NCI-H2227 treated with DMSO at 0.1 percent for 48 hours (cell line): ENCODE results near the gene DUOXA2.
A peak's percentile ranks its signal among the peaks of the same experiment; 100 is the strongest.
"Not testable (repeated sequence)": the region's sequence is repeated elsewhere in the genome, so short reads cannot be mapped to it uniquely, and the experiment has no call there.

ENCODE experiments used
- DNase-seq: peaks from one replicate; lab custom pipeline; 2025; lab: John Stamatoyannopoulos, UW

DUOXA2 gene

GRCh38 chr15:45117308-45118130 is 3.4 kb downstream of the DUOXA2 start:
- DNase-seq: no peak

DNA sequence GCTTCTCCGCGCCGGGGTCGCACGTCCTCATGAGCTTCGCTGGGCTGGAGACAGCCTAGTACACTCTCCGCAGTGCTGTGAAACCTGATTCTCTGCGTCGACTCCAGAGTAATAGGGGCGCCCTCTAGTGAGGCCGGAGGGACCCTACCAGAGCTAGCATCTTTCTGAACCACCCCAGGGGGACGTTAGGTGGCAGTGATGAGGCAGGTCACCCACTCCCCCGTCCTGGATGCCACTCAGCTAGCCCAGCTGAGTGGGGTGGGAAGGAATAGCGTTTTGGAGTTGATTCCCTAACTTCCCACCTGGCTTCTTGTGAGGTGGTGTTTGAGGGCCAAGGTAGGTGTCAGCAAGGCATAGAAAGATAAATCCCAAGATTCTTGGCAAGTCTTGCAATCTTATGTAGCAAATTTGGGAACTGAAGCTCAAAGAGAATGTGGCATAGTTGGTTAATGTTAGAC is 4.0 kb downstream of the DUOXA2 start:
- DNase-seq: peak; percentile 75

- no peak for DNase-seq
These were observed 4.9 kb downstream of the DUOXA2 start for GRCh38 chr15:45118996-45119395.

- DNase-seq: no peak
These were observed 6.2 kb downstream of the DUOXA2 start for GRCh38 chr15:45120081-45120972.

DNA sequence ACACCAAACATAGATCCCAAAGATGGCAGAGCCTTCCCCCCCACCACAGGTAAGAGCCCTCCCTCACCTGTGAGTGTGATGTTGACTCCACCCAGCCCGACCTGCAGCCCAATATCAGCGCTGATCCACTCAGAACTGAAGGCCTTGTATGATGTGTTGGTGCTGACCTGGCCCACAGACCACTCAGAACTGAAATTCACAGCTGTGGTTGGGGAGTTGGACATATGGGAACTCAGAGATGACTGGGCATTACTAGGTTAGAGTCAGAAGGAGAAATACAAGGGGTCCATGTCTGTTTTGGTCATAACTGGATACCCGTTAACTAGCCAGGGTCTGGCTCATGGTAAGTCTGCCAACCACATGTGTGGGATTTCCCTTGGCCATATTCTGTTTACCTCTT is 6.9 kb downstream of the DUOXA2 start:
- DNase-seq: no peak

GRCh38 chr15:45121706-45122417 is 7.7 kb downstream of the DUOXA2 start:
- no peak for DNase-seq

GRCh38 chr15:45122719-45123118 is 8.6 kb downstream of the DUOXA2 start:
- no peak for DNase-seq

DNA sequence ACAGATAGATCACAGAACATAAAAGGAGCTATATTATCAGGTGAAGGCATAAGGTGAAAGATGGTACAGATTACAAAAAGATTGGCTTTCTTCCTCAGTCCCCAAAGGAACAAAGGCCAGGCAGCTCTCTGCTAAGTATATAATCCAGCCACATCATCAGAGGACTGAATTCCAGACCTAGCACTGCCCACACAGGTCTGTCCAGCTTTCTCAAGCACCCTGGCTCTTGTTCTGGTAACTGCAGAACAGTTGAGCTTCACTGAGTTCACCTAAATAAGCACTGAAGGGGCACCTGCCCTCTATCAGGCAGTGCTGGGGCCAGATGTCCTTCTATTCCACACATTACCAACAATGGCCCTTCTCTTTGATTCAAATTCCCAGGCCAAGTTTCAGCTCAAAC is 9.3 kb downstream of the DUOXA2 start:
- no peak for DNase-seq

- no peak for DNase-seq
These were observed 12.5 kb downstream of the DUOXA2 start for GRCh38 chr15:45126535-45127158.

GRCh38 chr15:45128971-45129639 is 15.0 kb downstream of the DUOXA2 start:
- no peak for DNase-seq

- DNase-seq: no peak
These were observed 15.6 kb downstream of the DUOXA2 start, which contains the start of the genes DUOX1 and DUOXA1 for GRCh38 chr15:45129651-45130129. DUOX1 (plus strand) TSS chr15:45129994; CDS start chr15:45131967, 1,973 bp downstream. DUOXA1 (minus strand) TSS chr15:45129879; CDS start chr15:45123014, 6,865 bp downstream.

DNA sequence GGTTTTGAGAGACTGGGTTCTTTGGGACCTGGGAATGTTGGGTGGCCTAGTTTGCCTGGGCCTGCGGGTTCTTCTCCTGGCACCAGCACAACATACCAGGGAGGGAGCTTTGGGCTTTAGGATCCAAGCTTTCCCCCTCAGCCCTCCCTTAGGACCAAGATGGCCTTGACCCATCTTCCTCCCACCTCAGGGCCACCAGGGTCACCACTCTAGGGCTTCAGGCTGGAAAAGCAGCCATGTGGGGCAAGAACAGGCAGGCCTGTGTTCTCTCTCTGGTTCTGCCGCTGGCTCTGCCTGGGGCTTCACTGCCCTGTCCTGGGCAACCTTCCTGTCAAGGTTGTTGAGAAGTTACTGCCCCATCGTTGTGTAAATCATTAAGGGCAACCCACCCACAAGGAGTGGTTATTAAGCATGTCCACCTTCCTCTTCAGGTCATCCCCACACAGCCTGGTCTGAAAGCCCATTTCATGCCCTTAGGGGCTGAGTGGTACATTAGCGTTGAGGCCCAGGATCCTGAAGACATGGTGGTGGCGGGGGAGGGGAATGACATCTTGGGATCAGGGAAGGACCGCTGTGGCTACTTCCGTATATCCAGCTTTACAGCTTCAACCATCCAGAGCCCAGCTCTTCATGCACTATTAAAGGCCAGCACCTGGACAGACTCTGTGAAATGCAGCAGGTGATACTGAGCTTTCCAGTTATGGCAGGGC is 16.3 kb downstream of the DUOXA2 start:
- no peak for DNase-seq

DNA sequence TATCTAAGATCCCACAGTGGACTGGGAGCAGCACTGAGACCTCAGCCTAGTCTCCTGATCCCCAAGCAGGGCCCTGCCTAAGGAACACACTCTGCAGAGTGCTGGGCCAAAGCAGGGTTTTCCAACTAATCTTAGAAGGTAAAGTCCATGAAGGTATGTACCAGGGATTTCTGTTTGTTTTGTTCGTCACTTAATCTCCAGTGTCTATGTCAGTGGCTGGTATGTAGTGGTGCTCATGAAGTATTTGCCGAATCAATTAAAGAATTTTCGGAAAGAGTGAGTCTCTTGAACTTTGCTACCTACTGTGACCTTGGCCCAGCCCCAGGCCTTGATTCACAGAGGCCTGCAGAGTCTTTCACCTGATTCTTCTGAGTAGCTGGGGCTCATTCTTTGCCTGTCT is 17.4 kb downstream of the DUOXA2 start:
- no peak for DNase-seq

DNA sequence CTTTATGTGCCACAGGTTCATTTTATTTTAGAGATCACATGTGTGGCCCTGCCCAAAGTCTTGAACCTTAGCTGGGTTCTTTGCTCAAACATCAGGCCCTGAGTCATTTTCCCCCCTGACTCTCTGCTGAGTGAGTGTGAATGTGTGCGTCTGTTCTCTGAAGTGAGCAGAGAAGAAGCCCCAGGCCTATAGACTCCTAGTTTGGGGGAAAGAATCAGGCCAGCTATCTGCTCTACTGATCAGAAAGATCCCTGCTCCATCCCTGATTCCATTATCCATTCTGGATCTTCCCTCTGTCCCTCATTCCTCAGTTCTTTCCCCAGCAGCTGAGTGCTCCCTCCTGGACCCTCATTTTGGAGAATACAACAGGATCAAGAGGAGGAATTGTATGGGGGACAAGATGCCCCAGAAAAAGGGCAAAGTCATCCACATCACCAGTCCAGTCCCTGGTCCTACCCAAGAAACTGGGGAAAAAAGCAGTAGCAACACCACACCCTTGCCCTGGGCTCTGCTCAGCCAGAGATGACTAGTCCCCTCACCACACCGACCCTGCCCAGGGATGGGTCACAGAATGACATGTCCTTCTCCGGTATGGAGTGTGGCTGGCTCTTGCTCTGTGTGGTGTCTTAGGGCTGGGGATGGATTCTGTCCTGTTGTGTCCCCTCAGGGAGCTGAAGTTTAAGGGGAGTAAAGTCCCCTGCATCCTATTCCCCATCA is 18.9 kb downstream of the DUOXA2 start:
- no peak for DNase-seq

GRCh38 chr15:45133561-45133920 is 19.4 kb downstream of the DUOXA2 start:
- no peak for DNase-seq

DNA sequence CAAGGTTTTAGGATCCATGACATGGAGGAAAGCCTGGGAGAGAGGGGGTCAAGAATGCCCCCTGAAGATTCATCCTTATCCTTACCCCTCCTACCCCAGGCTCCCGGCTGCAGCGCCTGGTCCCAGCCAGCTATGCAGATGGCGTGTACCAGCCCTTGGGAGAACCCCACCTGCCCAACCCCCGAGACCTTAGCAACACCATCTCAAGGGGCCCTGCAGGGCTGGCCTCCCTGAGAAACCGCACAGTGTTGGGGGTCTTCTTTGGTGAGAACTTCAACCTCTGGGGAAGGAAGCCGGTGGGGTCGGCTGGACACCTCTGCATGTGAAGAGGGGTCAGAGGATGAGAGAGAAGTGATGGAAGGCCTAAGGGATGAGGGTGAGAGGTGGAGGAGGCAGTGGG is 19.9 kb downstream of the DUOXA2 start:
- DNase-seq: no peak

DNA sequence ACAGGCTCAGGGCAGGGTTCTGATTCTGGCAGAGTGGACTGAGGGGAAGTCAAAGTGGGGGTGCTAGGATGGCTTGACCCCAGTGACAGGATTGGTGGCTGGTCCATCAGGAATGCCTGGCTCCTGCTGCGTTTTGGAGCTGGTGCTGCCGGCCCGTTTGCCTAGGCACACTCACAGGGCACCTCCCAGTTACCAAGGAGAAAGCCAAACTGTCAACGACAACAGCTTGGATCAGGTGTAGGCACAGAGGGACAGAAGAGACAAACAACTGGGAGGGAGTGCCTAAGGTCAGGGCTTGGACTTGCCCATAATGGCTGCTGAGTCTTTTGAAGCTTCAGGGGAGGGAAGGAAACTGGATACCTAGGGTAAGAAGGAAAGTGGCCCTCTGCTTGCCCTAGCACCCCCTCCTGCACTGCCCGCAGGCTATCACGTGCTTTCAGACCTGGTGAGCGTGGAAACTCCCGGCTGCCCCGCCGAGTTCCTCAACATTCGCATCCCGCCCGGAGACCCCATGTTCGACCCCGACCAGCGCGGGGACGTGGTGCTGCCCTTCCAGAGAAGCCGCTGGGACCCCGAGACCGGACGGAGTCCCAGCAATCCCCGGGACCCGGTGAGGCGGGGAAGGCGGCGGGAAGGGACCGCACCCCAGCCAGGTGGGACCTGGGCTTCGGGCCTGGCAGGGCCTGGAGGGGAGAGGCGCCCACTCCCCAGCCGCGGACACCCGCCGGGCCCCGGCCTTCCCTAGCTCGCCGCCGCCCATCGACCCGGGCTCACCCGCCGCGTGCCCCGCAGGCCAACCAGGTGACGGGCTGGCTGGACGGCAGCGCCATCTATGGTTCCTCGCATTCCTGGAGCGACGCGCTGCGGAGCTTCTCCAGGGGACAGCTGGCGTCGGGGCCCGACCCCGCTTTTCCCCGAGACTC is 20.8 kb downstream of the DUOXA2 start:
- DNase-seq: no peak

DNA sequence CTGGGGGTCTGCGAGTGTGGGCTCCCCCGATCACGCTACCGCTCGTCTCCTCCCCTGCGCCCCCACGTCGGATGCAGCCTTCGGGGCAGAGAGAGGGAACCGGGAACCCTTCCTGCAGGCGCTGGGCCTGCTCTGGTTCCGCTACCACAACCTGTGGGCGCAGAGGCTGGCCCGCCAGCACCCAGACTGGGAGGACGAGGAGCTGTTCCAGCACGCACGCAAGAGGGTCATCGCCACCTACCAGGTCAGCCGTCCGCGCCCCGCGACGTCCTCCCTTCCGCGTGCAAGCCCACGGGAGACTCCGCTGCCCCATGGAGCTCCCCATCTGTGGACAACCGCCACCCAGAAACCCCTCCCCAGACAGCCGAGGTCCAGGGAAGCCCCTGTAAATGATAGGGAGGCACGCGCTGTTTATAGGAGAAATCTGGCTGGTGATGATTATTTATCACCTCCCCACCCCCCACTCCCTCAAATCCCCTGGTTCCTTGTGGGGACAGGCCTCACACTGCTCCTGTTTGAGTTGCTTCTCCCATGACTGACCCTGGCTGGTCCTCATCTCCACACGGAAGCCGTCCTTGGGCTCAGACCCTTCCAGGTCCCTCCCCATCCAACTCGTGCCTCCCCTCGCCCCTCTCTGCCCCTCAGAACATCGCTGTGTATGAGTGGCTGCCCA is 21.7 kb downstream of the DUOXA2 start:
- DNase-seq: not testable (repeated sequence)
